Liver (tissue), 9 donors: ENCODE results near the gene TTI1. TPM values are rescaled to one million over a fixed set of nuclear protein-coding genes. Genes with fewer than 3 reads are reported as not detected.

Experiments
- DNase-seq: peaks from one replicate; pipeline ENCODE4 v3.0.0-alpha.2; 2017; ENCODE audit warnings: low spot score
- H3K27ac ChIP-seq, 2 donors: one replicate each; pipeline ENCODE4 v1.7.0; 2013; ENCODE audit warnings: inconsistent platforms in 2 of 2, low read length in 2 of 2, control low read depth in 1 of 2, low read depth in 1 of 2, mild to moderate bottlenecking in 1 of 2
- H3K27me3 ChIP-seq, 4 donors: one replicate each; pipeline versions ENCODE4 v1.6.1 to v1.7.0; 2013; ENCODE audit warnings: low read length in 3 of 4, inconsistent platforms in 1 of 4, mild to moderate bottlenecking in 1 of 4, moderate library complexity in 1 of 4; ENCODE audit not compliant: control insufficient read depth in 4 of 4, insufficient read depth in 4 of 4
- H3K36me3 ChIP-seq, 4 donors: one replicate each; pipeline versions ENCODE4 v1.6.1 to v1.7.0; 2013; ENCODE audit warnings: low read length in 3 of 4, mild to moderate bottlenecking in 3 of 4, low read depth in 1 of 4, moderate library complexity in 1 of 4; ENCODE audit not compliant: control insufficient read depth in 4 of 4, insufficient read depth in 3 of 4
- H3K4me1 ChIP-seq, 4 donors: one replicate each; pipeline versions ENCODE4 v1.6.1 to v1.7.0; 2013; ENCODE audit warnings: low read length in 3 of 4, mild to moderate bottlenecking in 3 of 4, moderate library complexity in 1 of 4; ENCODE audit not compliant: control insufficient read depth in 4 of 4, insufficient read depth in 4 of 4
- H3K4me3 ChIP-seq, 3 donors: one replicate each; pipeline versions ENCODE4 v1.6.1 to v1.7.0; 2013; ENCODE audit warnings: low read length in 3 of 3, control low read depth in 1 of 3, low read depth in 1 of 3, mild to moderate bottlenecking in 1 of 3
- H3K9ac ChIP-seq, 2 donors: one replicate each; pipeline ENCODE4 v1.7.0; 2013; ENCODE audit warnings: low read length in 2 of 2, mild to moderate bottlenecking in 2 of 2, moderate library complexity in 2 of 2, control low read depth in 1 of 2, low read depth in 1 of 2
- H3K9me3 ChIP-seq, 4 donors: one replicate each; pipeline versions ENCODE4 v1.6.1 to v1.7.0; 2013; ENCODE audit warnings: low read length in 3 of 4; ENCODE audit not compliant: control insufficient read depth in 4 of 4
- FOXA1 ChIP-seq: IDR thresholded peaks from 2 replicates; pipeline ENCODE4 v1.6.1; 2016; ENCODE audit warnings: antibody characterized with exemption
- GABPA ChIP-seq, 2 donors: IDR thresholded peaks in 1 of 2; conservative IDR thresholded peaks in 1 of 2; 2 replicates each; pipeline ENCODE4 v1.6.1; 2016; ENCODE audit warnings: antibody characterized with exemption in 2 of 2, mild to moderate bottlenecking in 1 of 2, moderate library complexity in 1 of 2
- HNF4G ChIP-seq: IDR thresholded peaks from 2 replicates; pipeline ENCODE4 v1.6.1; 2016; ENCODE audit warnings: antibody characterized with exemption
- NR2F2 ChIP-seq: IDR thresholded peaks from 2 replicates; pipeline ENCODE4 v1.6.1; 2016; ENCODE audit warnings: antibody characterized with exemption
- RAD21 ChIP-seq, 2 donors: IDR thresholded peaks; 2 replicates each; pipeline ENCODE4 v1.6.1; 2016; ENCODE audit warnings: antibody characterized with exemption in 2 of 2, mild to moderate bottlenecking in 2 of 2
- REST ChIP-seq: IDR thresholded peaks from 2 replicates; pipeline ENCODE4 v1.6.1; 2016; ENCODE audit warnings: antibody characterized with exemption, mild to moderate bottlenecking
- RXRA ChIP-seq, 2 donors: IDR thresholded peaks; 2 replicates each; pipeline ENCODE4 v1.6.1; 2017 to 2018; ENCODE audit warnings: antibody characterized with exemption in 2 of 2, mild to moderate bottlenecking in 1 of 2
- SP1 ChIP-seq: IDR thresholded peaks from 2 replicates; pipeline ENCODE4 v1.6.1; 2018; ENCODE audit warnings: antibody characterized with exemption, mild to moderate bottlenecking
- YY1 ChIP-seq: IDR thresholded peaks from 2 replicates; pipeline ENCODE4 v1.6.1; 2016; ENCODE audit warnings: antibody characterized with exemption, mild to moderate bottlenecking
- WGBS: extraction: QIAGEN DNeasy Blood & Tissue Kit; methylation state at CpG from one replicate; pipeline ENCODE4 v1.1.7; 2013; 5-methylcytosine and 5-hydroxymethylcytosine counted together
- polyA plus RNA-seq, 2 donors: library from polyadenylated mRNA; stranded (reverse) in 1 of 2; unstranded in 1 of 2; fragments of 200-250 nt in 1 of 2; fragments of >200 nt in 1 of 2; fragmentation: Nextera tagmentation in 1 of 2; extraction: Ambion mirVana in 1 of 2; gene quantifications; one replicate each; pipeline versions ENCODE4 v1.2.1 to v1.2.3, GENCODE V29; 2013 to 2015
- total RNA-seq, 2 donors: library from RNA; depleted of rRNA; stranded (reverse); fragments of >200 nt; gene quantifications; one replicate each; pipeline ENCODE4 v1.2.3, GENCODE V29; 2014
- TF ChIP-seq, protein P1 (sequence below): IDR thresholded peaks from 2 replicates; pipeline ENCODE4 v1.6.1; 2016; ENCODE audit warnings: antibody characterized with exemption
- TF ChIP-seq, protein P2 (sequence below): fragments of 150-350 bp; IDR thresholded peaks from 2 replicates; pipeline ENCODE4 v1.5.1; 2017; ENCODE audit warnings: improper control_type of control experiment, low read depth, low read length; ENCODE audit not compliant: missing input control
- TF ChIP-seq, protein P3 (sequence below): IDR thresholded peaks from 2 replicates; pipeline ENCODE4 v1.6.1; 2016; ENCODE audit warnings: antibody characterized with exemption
- donor health status: healthy.
- donor health status: healthy.
- donor health status: healthy.
- donor health status: healthy.
- donor health status: healthy.

The TTI1 gene
- total and polyA plus RNA-seq, 4 donors: 4.6 to 20.4 (median 11.3) TPM

DNA sequence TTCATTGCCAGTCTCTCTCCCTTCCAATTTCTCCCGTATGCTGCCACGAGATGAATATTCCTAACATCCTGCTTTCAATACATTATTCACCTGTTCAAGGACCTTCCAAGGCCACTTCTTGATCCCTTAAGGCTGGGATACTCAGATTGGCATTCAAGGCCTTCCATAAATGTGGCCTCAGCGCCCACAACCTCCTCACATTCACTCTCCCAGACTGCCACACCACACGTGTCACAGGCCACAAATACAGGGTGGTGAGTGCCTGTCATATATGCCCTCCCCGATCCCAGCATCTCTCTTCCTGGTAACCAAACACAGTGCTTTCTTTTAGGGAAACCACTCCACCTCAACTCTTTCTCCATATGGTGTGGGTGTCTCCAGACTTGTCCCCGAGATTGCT is 55.5 kb downstream of the TTI1 start:
- TF ChIP-seq RAD21 (IDR thresholded peaks at IDR 0.05) (no peak), REST (no peak), HNF4G (no peak), SP1 (no peak), NR2F2 (no peak)
- TF ChIP-seq, protein P1, sequence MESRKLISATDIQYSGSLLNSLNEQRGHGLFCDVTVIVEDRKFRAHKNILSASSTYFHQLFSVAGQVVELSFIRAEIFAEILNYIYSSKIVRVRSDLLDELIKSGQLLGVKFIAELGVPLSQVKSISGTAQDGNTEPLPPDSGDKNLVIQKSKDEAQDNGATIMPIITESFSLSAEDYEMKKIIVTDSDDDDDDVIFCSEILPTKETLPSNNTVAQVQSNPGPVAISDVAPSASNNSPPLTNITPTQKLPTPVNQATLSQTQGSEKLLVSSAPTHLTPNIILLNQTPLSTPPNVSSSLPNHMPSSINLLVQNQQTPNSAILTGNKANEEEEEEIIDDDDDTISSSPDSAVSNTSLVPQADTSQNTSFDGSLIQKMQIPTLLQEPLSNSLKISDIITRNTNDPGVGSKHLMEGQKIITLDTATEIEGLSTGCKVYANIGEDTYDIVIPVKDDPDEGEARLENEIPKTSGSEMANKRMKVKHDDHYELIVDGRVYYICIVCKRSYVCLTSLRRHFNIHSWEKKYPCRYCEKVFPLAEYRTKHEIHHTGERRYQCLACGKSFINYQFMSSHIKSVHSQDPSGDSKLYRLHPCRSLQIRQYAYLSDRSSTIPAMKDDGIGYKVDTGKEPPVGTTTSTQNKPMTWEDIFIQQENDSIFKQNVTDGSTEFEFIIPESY: no peak
- TF ChIP-seq, protein P2, sequence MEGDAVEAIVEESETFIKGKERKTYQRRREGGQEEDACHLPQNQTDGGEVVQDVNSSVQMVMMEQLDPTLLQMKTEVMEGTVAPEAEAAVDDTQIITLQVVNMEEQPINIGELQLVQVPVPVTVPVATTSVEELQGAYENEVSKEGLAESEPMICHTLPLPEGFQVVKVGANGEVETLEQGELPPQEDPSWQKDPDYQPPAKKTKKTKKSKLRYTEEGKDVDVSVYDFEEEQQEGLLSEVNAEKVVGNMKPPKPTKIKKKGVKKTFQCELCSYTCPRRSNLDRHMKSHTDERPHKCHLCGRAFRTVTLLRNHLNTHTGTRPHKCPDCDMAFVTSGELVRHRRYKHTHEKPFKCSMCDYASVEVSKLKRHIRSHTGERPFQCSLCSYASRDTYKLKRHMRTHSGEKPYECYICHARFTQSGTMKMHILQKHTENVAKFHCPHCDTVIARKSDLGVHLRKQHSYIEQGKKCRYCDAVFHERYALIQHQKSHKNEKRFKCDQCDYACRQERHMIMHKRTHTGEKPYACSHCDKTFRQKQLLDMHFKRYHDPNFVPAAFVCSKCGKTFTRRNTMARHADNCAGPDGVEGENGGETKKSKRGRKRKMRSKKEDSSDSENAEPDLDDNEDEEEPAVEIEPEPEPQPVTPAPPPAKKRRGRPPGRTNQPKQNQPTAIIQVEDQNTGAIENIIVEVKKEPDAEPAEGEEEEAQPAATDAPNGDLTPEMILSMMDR: no peak
- H3K27me3 ChIP-seq: no peaks in the 10 kb centered on the region
- H3K36me3 ChIP-seq: no peaks in the 10 kb centered on the region
- H3K27ac ChIP-seq: no peak overlapping the region
- H3K4me3 ChIP-seq: no peak overlapping the region
- WGBS: 89% methylated on average over 6 of the region's 6 CpGs
- no peak overlapping the region for H3K9ac ChIP-seq
- no peaks in the 10 kb centered on the region for H3K4me1 ChIP-seq
- H3K9me3 ChIP-seq: no peaks in the 10 kb centered on the region
- DNase-seq: peak; percentile 14

DNA sequence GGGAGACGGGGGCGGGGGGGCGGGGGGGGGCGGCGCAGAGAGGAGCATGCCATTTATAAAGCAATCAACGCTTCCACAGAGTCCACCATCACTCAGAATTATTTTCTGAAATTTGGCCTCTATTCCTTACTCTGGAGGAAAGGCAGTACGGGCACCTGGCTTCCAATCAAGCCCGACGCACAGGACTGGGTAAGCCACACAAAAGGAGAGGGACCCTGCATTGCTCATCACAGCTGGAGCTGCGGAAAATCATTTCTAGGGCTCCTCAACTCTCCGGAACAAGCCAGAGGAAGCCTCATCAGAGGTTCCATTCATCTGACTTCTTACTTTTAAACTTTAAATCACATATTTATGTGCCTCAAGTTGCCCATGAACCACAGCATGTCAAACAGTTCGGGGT is 55.9 kb downstream of the TTI1 start:
- Histone ChIP-seq H3K36me3 (no peaks in the 10 kb centered on the region), H3K9me3 (no peaks in the 10 kb centered on the region), H3K9ac (no peak overlapping the region), H3K27ac (no peak overlapping the region), H3K4me3 (no peak overlapping the region), H3K27me3 (no peaks in the 10 kb centered on the region), H3K4me1 (no peaks in the 10 kb centered on the region)
- DNase-seq: peak; percentile 13
- no peak for TF ChIP-seq GABPA (IDR thresholded peaks at IDR 0.05 in 1 of 2, conservative IDR thresholded peaks at IDR 0.05 in 1 of 2)
- TF ChIP-seq, protein P3, sequence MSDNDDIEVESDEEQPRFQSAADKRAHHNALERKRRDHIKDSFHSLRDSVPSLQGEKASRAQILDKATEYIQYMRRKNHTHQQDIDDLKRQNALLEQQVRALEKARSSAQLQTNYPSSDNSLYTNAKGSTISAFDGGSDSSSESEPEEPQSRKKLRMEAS: no peak
- no peak for TF ChIP-seq HNF4G
- TF ChIP-seq RXRA (IDR thresholded peaks at IDR 0.05): no peak
- no peak for TF ChIP-seq FOXA1
- TF ChIP-seq YY1: no peak
- TF ChIP-seq, protein P1: no peak
- 57% methylated on average over 11 of the region's 12 CpGs for WGBS
